ENCODE results near the gene SNX25. TPM values are rescaled to one million over a fixed set of nuclear protein-coding genes. Genes with fewer than 3 reads are reported as not detected.

The SNX25 gene
- total RNA-seq, 4 donors from 2014 or later, result 7.1 to 113 (median 20.9) TPM

- intact Hi-C loops (cut with DNase I; ENCODE audit: low total_unique reads), result no loop called here
- H3K27ac ChIP-seq, result no peak overlapping the region
- H3K27me3 ChIP-seq, result no peaks in the 10 kb centered on the region
- no peaks in the 10 kb centered on the region for H3K9me3 ChIP-seq
- H3K4me3 ChIP-seq, result no peak overlapping the region
- H3K36me3 ChIP-seq, result no peaks in the 10 kb centered on the region
- no peak for DNase-seq
- TF ChIP-seq CTCF (IDR thresholded peaks at IDR 0.05) (no peak), POLR2A (IDR thresholded peaks at IDR 0.05) (no peak)
- no peaks in the 10 kb centered on the region for H3K4me1 ChIP-seq
Observed at GRCh38 chr4:185283723-185284122, 74.3 kb downstream of the SNX25 start.

DNA sequence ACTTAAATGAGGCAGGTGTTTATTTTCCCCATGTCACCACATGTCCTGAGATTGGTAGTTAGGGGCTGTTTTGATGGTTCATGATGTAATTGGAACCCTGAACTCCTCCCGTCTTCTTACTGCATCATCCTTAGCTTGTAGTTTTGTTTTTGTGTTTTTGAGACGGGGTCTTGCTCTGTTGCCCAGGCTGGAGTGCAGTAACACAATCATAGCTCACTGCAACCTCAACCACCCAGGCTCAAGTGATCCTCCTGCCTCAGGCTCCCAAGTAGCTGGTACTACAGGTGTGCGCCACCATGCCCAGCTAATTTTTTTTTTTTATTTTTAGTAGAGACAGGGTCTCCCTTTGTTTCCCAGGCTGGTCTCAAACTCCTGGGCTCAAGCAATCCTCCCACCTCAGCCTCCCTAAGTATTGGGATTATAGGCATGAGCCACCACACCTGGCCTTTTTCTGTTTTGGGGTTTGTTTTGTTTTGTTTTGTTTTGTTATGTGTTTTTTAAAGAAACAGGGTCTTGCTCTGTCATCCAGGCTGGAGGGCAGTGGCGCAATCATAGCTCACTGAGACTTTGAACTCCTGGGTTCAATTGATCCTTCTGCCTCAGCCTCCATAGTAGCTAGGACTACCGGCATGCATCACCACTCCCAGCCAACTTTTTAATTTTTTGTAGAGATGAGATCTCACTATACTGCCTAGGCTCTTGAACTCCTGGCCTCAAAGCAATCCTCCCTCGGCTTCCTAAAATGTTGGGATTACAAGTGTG is 76.4 kb downstream of the SNX25 start:
- Histone ChIP-seq H3K27ac (no peak overlapping the region), H3K9me3 (no peaks in the 10 kb centered on the region), H3K36me3 (no peaks in the 10 kb centered on the region), H3K27me3 (no peaks in the 10 kb centered on the region), H3K4me3 (no peak overlapping the region), H3K4me1 (no peaks in the 10 kb centered on the region)
- intact Hi-C loops (cut with DNase I; ENCODE audit: low total_unique reads), result no loop called here
- no peak for DNase-seq
- TF ChIP-seq POLR2A (IDR thresholded peaks at IDR 0.05), result no peak
- TF ChIP-seq CTCF (IDR thresholded peaks at IDR 0.05), result no peak

DNA sequence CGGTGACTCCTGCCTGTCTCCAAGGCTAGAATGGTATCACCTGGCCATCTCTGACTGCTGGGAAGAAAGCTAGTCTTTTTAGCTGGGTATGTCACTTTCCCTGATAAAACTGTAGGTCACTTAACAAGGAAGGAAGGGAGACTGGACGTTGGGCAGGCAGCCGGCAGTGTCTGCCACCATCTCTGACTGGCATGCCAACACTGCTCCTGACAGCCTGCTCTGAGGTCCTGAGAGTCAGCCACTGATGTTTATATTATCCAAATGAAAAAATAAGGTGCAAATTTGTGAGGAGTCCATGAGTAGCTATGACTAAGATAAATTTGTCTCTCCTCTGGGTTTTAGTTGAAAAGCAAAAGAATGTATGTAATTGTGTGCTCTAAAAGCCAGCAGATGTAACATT is 77.2 kb downstream of the SNX25 start:
- intact Hi-C loops (cut with DNase I; ENCODE audit: low total_unique reads), result no loop called here
- Histone ChIP-seq H3K27ac (no peak overlapping the region), H3K9me3 (no peaks in the 10 kb centered on the region), H3K4me1 (no peaks in the 10 kb centered on the region), H3K36me3 (no peaks in the 10 kb centered on the region), H3K27me3 (no peaks in the 10 kb centered on the region), H3K4me3 (no peak overlapping the region)
- DNase-seq, result no peak
- no peak for TF ChIP-seq POLR2A (IDR thresholded peaks at IDR 0.05)
- TF ChIP-seq CTCF (IDR thresholded peaks at IDR 0.05), result no peak

- no peak for DNase-seq
- intact Hi-C loops (cut with DNase I; ENCODE audit: low total_unique reads), result no loop called here
- Histone ChIP-seq H3K27ac (no peak overlapping the region), H3K9me3 (no peaks in the 10 kb centered on the region), H3K4me3 (no peak overlapping the region), H3K4me1 (no peaks in the 10 kb centered on the region), H3K27me3 (no peaks in the 10 kb centered on the region), H3K36me3 (no peaks in the 10 kb centered on the region)
- no peak for TF ChIP-seq POLR2A (IDR thresholded peaks at IDR 0.05)
- no peak for TF ChIP-seq CTCF (IDR thresholded peaks at IDR 0.05)
Observed at GRCh38 chr4:185287031-185287430, 77.6 kb downstream of the SNX25 start.

GRCh38 chr4:185290018-185290607 is 80.7 kb downstream of the SNX25 start:
- TF ChIP-seq CTCF (IDR thresholded peaks at IDR 0.05) (no peak), POLR2A (IDR thresholded peaks at IDR 0.05) (no peak)
- Histone ChIP-seq H3K4me3 (no peak overlapping the region), H3K27me3 (no peaks in the 10 kb centered on the region), H3K36me3 (no peaks in the 10 kb centered on the region), H3K9me3 (no peaks in the 10 kb centered on the region), H3K27ac (no peak overlapping the region), H3K4me1 (no peaks in the 10 kb centered on the region)
- intact Hi-C loops (cut with DNase I; ENCODE audit: low total_unique reads), result no loop called here
- no peak for DNase-seq
